PFSK-1 (cell line): Measurements from ENCODE around the gene CCDC186.

Experiments used
- POLR2AphosphoS5 ChIP-seq: IDR thresholded peaks from 2 replicates; pipeline ENCODE4 v1.6.1; 2012; ENCODE audit warnings: low read depth, mild to moderate bottlenecking, control low read depth, low read length, moderate library complexity
- SIN3A ChIP-seq: IDR thresholded peaks from 2 replicates; pipeline ENCODE4 v1.6.1; 2012; ENCODE audit warnings: mild to moderate bottlenecking, low read length, moderate library complexity, borderline replicate concordance; ENCODE audit not compliant: insufficient read depth

- TF ChIP-seq SIN3A (no peak), POLR2AphosphoS5 (no peak)
Measured at GRCh38 chr10:114131094-114131493, 42.9 kb downstream of the CCDC186 start.
